Activated CD8-positive, alpha-beta memory T cell treated with anti-CD3 and anti-CD28 coated beads, Interleukin-2, amount 50 U/mL, for 1 hour (primary cell): Measurements from ENCODE around the gene SMARCD1.

Source experiments
- DNase-seq: peaks from one replicate; pipeline ENCODE4 v3.0.0-alpha.2; 2020; ENCODE audit errors: extremely low read depth

Gene SMARCD1

GRCh38 chr12:50057000-50057841 lies 27.9 kb upstream of the SMARCD1 start, which contains the start of gene ASIC1:
ASIC1 (plus strand) TSS chr12:50057596; CDS start chr12:50058767, 1,171 bp downstream.
- DNase-seq, result no peak

GRCh38 chr12:50057896-50058670 lies 27.1 kb upstream of the SMARCD1 start:
- DNase-seq, result no peak

- DNase-seq, result no peak
These were observed 26.3 kb upstream of the SMARCD1 start for GRCh38 chr12:50058743-50059312.

GRCh38 chr12:50059440-50060119 lies 25.6 kb upstream of the SMARCD1 start:
- DNase-seq, result peak; percentile 58

- DNase-seq, result no peak
These were observed 25.0 kb upstream of the SMARCD1 start for GRCh38 chr12:50060120-50060468.

GRCh38 chr12:50061171-50061570 lies 24.0 kb upstream of the SMARCD1 start:
- DNase-seq, result no peak

- DNase-seq, result no peak
These were observed 23.0 kb upstream of the SMARCD1 start for GRCh38 chr12:50061946-50062686.

GRCh38 chr12:50062728-50063460 lies 22.2 kb upstream of the SMARCD1 start:
- no peak for DNase-seq

GRCh38 chr12:50065726-50066310 lies 19.3 kb upstream of the SMARCD1 start:
- DNase-seq, result no peak

GRCh38 chr12:50066402-50066801 lies 18.7 kb upstream of the SMARCD1 start:
- DNase-seq, result no peak

- no peak for DNase-seq
These were observed 16.1 kb upstream of the SMARCD1 start for GRCh38 chr12:50069069-50069468.

GRCh38 chr12:50069539-50069938 lies 15.6 kb upstream of the SMARCD1 start:
- DNase-seq, result no peak

GRCh38 chr12:50070314-50071060 lies 14.7 kb upstream of the SMARCD1 start:
- no peak for DNase-seq

GRCh38 chr12:50072198-50072907 lies 12.8 kb upstream of the SMARCD1 start:
- no peak for DNase-seq

- DNase-seq, result no peak
These were observed 11.9 kb upstream of the SMARCD1 start for GRCh38 chr12:50073206-50073605.

GRCh38 chr12:50073712-50074111 lies 11.4 kb upstream of the SMARCD1 start:
- no peak for DNase-seq

GRCh38 chr12:50074936-50075807 lies 10.0 kb upstream of the SMARCD1 start:
- no peak for DNase-seq

- no peak for DNase-seq
These were observed 9.4 kb upstream of the SMARCD1 start for GRCh38 chr12:50075808-50076170.
